Heart left ventricle (tissue), 13 donors: ENCODE measurements around the gene PRODH.
"Not testable (repeated sequence)": the region's sequence is repeated elsewhere in the genome, so short reads cannot be mapped to it uniquely, and the experiment has no call there.

Experiments
- POLR2A ChIP-seq, 2 donors: fragments of 450-650 bp; IDR thresholded peaks; one replicate each; pipeline ENCODE4 v1.6.1; 2017; ENCODE audit warnings: antibody characterized with exemption in 2 of 2, mild to moderate bottlenecking in 2 of 2, moderate library complexity in 2 of 2
- TF ChIP-seq, protein P1 (sequence below), 12 donors: fragments of 200-600 bp; sonication (generic) in 4 of 12; IDR thresholded peaks; one replicate each; pipeline versions ENCODE4 v1.5.0 to v1.8.0; 2018 to 2022; ENCODE audit warnings: antibody characterized with exemption in 12 of 12, mild to moderate bottlenecking in 5 of 12
- donor health status: ischemic (EF 13 %, LVEDD 7.1; RV severe dilation, severe dysfunction).
- donor health status: DM: no; HTN: yes; CAD: no.
- donor health status: DM: no; HTN: no; CAD: no.
- donor health status: ischemic (EF 25% LVEDD 6.9; RV normal size, moderate dysfunction).
- donor health status: ischemic (EF 25% LVEDD 5.7; RV mildly dilated, moderate dysfunction).
- donor health status: ischemic (EF 35%, LVEDD 5.7; RV mildly dilated, moderate dysfunction).
- donor health status: nonischemic (EF 11% LVEDD 7.7; RV severe dilation, severe dysfunction).
- donor health status: DM: yes; HTN: yes; CAD: no.
- donor health status: PGD.
- donor health status: ischemic (EF 29% LVEDD 5.4; RV normal size, mild dysfunction).
- donor health status: nonischemic (EF 23%, LVEDD 6.1; RV moderate dilation, normal function).

DNA sequence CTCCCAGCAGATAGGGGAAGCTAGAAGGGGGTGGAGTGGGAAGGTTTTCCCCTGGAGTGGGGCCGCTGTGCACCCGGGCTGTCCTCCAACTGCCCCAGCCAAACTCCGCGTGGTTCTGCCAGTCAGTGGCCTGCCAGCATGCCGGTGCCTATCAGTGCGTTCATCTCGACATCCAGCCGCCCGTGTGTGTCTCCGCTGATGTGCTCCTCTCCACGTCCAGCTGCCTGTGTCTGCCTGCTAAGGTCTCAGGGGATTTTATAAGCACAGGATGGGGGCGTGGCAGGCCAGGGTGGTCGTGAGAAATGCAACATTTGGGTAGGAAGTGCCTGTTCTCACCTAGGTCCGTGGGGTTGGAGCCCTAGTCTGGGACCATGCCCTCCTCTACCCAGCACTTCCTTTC is 17.0 kb upstream of the PRODH start:
- TF ChIP-seq, protein P1, sequence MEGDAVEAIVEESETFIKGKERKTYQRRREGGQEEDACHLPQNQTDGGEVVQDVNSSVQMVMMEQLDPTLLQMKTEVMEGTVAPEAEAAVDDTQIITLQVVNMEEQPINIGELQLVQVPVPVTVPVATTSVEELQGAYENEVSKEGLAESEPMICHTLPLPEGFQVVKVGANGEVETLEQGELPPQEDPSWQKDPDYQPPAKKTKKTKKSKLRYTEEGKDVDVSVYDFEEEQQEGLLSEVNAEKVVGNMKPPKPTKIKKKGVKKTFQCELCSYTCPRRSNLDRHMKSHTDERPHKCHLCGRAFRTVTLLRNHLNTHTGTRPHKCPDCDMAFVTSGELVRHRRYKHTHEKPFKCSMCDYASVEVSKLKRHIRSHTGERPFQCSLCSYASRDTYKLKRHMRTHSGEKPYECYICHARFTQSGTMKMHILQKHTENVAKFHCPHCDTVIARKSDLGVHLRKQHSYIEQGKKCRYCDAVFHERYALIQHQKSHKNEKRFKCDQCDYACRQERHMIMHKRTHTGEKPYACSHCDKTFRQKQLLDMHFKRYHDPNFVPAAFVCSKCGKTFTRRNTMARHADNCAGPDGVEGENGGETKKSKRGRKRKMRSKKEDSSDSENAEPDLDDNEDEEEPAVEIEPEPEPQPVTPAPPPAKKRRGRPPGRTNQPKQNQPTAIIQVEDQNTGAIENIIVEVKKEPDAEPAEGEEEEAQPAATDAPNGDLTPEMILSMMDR (IDR thresholded peaks at IDR 0.05): not testable (repeated sequence)
- TF ChIP-seq POLR2A (IDR thresholded peaks at IDR 0.05): not testable (repeated sequence)
